GM23338 (cell line): Measurements from ENCODE around the gene MPND. TPM values are rescaled to one million over a fixed set of nuclear protein-coding genes. Genes with fewer than 3 reads are reported as not detected.

ENCODE experiments used
- ATAC-seq: fragments of 200-7000 bp; cut with Tn5 transposase; 3 replicates; pipeline ENCODE4 v1.9.1; 2020
- DNase-seq: peaks from one replicate; pipeline ENCODE4 v3.0.0-alpha.2; 2015; ENCODE audit warnings: low spot score
- H2AFZ ChIP-seq: fragments of 200-600 bp; sonication (generic); 2 replicates; pipeline ENCODE4 v1.8.0; 2016; ENCODE audit warnings: antibody characterized with exemption, mild to moderate bottlenecking, moderate library complexity
- H3F3A ChIP-seq: fragments of 200-600 bp; sonication (generic); replicated peaks from 2 replicates; pipeline ENCODE4 v1.8.0; 2017; ENCODE audit warnings: antibody characterized with exemption, mixed run types, low read depth
- H3K27ac ChIP-seq: fragments of 200-600 bp; sonication (generic); 2 replicates; pipeline ENCODE4 v1.6.1; 2016; ENCODE audit warnings: low read depth
- H3K27me3 ChIP-seq: fragments of 200-600 bp; sonication (generic); 2 replicates; pipeline ENCODE4 v1.8.0; 2016; ENCODE audit warnings: mild to moderate bottlenecking, mixed run types, moderate library complexity; ENCODE audit not compliant: insufficient read depth
- H3K36me3 ChIP-seq: fragments of 200-600 bp; sonication (generic); 2 replicates; pipeline ENCODE4 v1.8.0; 2016; ENCODE audit warnings: mild to moderate bottlenecking; ENCODE audit not compliant: insufficient read depth
- H3K4me1 ChIP-seq: fragments of 200-600 bp; sonication (generic); 2 replicates; pipeline ENCODE4 v1.8.0; 2016; ENCODE audit warnings: mild to moderate bottlenecking, moderate library complexity; ENCODE audit not compliant: insufficient read depth
- H3K4me2 ChIP-seq: fragments of 200-600 bp; sonication (generic); 2 replicates; pipeline ENCODE4 v1.7.1; 2017; ENCODE audit warnings: mixed run types
- H3K4me3 ChIP-seq: fragments of 200-600 bp; sonication (generic); 2 replicates; pipeline ENCODE4 v1.6.1; 2016; ENCODE audit warnings: mixed run types
- H3K79me2 ChIP-seq: fragments of 200-600 bp; sonication (generic); replicated peaks from 2 replicates; pipeline ENCODE4 v1.8.0; 2017; ENCODE audit warnings: mild to moderate bottlenecking; ENCODE audit not compliant: insufficient read depth
- H3K9me2 ChIP-seq: fragments of 200-600 bp; sonication (generic); 2 replicates; pipeline ENCODE4 v1.8.0; 2017; ENCODE audit not compliant: insufficient read depth
- H4K20me1 ChIP-seq: fragments of 200-600 bp; sonication (generic); replicated peaks from 2 replicates; pipeline ENCODE4 v1.8.0; 2017; ENCODE audit warnings: mild to moderate bottlenecking; ENCODE audit not compliant: insufficient read depth
- H3K27ac Mint-ChIP-seq: 2 replicates; pipeline ENCODE4 v1.8.0; 2020; ENCODE audit warnings: inconsistent platforms, mild to moderate bottlenecking, moderate library complexity, mixed read lengths
- H3K27me3 Mint-ChIP-seq: 3 replicates; pipeline ENCODE4 v1.8.0; 2022; ENCODE audit warnings: low read depth, mild to moderate bottlenecking, moderate library complexity, mixed read lengths, inconsistent platforms; ENCODE audit not compliant: insufficient read depth, poor library complexity
- H3K36me3 Mint-ChIP-seq: 3 replicates; pipeline ENCODE4 v1.8.0; 2021; ENCODE audit warnings: low read depth, mild to moderate bottlenecking, inconsistent platforms, moderate library complexity, mixed read lengths
- H3K4me1 Mint-ChIP-seq: 3 replicates; pipeline ENCODE4 v1.8.0; 2020; ENCODE audit warnings: mild to moderate bottlenecking, inconsistent platforms, mixed read lengths
- H3K4me3 Mint-ChIP-seq: 3 replicates; pipeline ENCODE4 v1.8.0; 2021; ENCODE audit warnings: moderate library complexity, mild to moderate bottlenecking, inconsistent platforms, mixed read lengths
- H3K9me3 Mint-ChIP-seq: 3 replicates; pipeline ENCODE4 v1.8.0; 2020; ENCODE audit warnings: moderate library complexity, mild to moderate bottlenecking, inconsistent platforms, mixed read lengths
- CREB1 ChIP-seq: fragments of 250-450 bp; sonication (Bioruptor Pico); IDR thresholded peaks from 2 replicates; pipeline ENCODE4 v1.5.0; 2020; ENCODE audit warnings: low read depth, mild to moderate bottlenecking, moderate library complexity
- EZH2 ChIP-seq: fragments of 200-600 bp; sonication (generic); IDR thresholded peaks from one replicate; pipeline ENCODE4 v1.8.0; 2017; ENCODE audit warnings: antibody characterized with exemption, mild to moderate bottlenecking, low read depth; ENCODE audit not compliant: unreplicated experiment
- NANOG ChIP-seq: IDR thresholded peaks from 2 replicates; pipeline ENCODE4 v1.6.1; 2016; ENCODE audit warnings: antibody characterized with exemption, borderline replicate concordance
- REST ChIP-seq: IDR thresholded peaks from one replicate; pipeline ENCODE4 v1.6.1; 2018; ENCODE audit warnings: antibody characterized with exemption; ENCODE audit not compliant: unreplicated experiment
- STAT1 ChIP-seq: IDR thresholded peaks from one replicate; pipeline ENCODE4 v1.6.1; 2016; ENCODE audit warnings: antibody characterized with exemption; ENCODE audit not compliant: unreplicated experiment
- ZNF114 ChIP-seq: fragments of 250-450 bp; sonication (Bioruptor Pico); IDR thresholded peaks from 2 replicates; pipeline ENCODE4 v1.5.0; 2020; ENCODE audit warnings: mild to moderate bottlenecking, moderate library complexity
- ZNF331 ChIP-seq: fragments of 250-450 bp; sonication (Bioruptor Pico); IDR thresholded peaks from 2 replicates; pipeline ENCODE4 v1.5.0; 2020; ENCODE audit warnings: low read depth, mild to moderate bottlenecking, moderate library complexity
- polyA plus RNA-seq: library from polyadenylated mRNA; unstranded; fragments of >200 nt; fragmentation: Nextera tagmentation; extraction: Ambion mirVana; gene quantifications from 2 replicates; pipeline ENCODE4 v1.2.1, GENCODE V29; 2016
- total RNA-seq: library from RNA; depleted of rRNA; stranded (reverse); fragments of >200 nt; shearing (Covaris generic); gene quantifications from 2 replicates; pipeline ENCODE4 v1.2.3, GENCODE V29; 2014
- TF ChIP-seq, protein P1 (sequence below): fragments of 250-450 bp; sonication (Bioruptor Pico); IDR thresholded peaks from 2 replicates; pipeline ENCODE4 v1.5.0; 2020; ENCODE audit warnings: mild to moderate bottlenecking, moderate library complexity

The MPND gene
- total and polyA plus RNA-seq, 2 experiments from 2014 or later: 11.8 to 15.6 TPM

DNA sequence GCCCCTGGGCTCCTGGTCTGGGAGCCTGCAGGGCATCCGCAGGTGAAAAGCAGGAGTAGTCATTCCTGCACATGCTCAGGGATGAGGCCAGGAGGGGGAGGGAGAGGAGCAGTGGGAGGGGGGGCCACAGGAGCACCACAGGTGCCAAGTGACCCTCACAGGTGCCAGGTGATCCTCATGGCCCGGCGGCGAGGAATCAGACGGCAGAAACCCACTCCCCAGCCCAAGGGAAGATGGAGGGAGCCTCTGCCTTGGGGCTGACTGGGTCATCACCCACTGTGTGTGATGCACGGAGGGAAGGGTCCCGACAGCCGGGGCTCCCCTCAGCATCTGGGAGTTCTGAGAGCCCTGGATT lies 29.6 kb downstream of the MPND start:
- Histone ChIP-seq H3K79me2 (peaks cover 61% of the 10 kb centered on the region), H3K4me3 (no peak overlapping the region), H3K27me3 (no peaks in the 10 kb centered on the region), H3K4me1 (peaks cover 39% of the 10 kb centered on the region), H3K4me2 (no peak overlapping the region), H3K36me3 (no peaks in the 10 kb centered on the region), H3F3A (0 out of 2 replicates have a peak, but pooled peaks cover 16% of the 10 kb centered on the region), H3K27ac (no peak overlapping the region; the same call in 1 of the 2 replicates), H3K9me2 (no peaks in the 10 kb centered on the region), H2AFZ (no peak overlapping the region), H4K20me1 (peaks cover 22% of the 10 kb centered on the region; the same call in 1 of the 2 replicates)
- peaks cover 27% of the 10 kb centered on the region for H3K27me3 Mint-ChIP-seq
- no peaks in the 10 kb centered on the region for H3K36me3 Mint-ChIP-seq
- DNase-seq (no peak), ATAC-seq (no peak)
- no peaks in the 10 kb centered on the region for H3K9me3 Mint-ChIP-seq
- no peak for TF ChIP-seq REST
- no peak for TF ChIP-seq EZH2
- H3K4me1 Mint-ChIP-seq: peaks cover 49% of the 10 kb centered on the region
- H3K4me3 Mint-ChIP-seq: no peak overlapping the region
- no peak overlapping the region for H3K27ac Mint-ChIP-seq

DNA sequence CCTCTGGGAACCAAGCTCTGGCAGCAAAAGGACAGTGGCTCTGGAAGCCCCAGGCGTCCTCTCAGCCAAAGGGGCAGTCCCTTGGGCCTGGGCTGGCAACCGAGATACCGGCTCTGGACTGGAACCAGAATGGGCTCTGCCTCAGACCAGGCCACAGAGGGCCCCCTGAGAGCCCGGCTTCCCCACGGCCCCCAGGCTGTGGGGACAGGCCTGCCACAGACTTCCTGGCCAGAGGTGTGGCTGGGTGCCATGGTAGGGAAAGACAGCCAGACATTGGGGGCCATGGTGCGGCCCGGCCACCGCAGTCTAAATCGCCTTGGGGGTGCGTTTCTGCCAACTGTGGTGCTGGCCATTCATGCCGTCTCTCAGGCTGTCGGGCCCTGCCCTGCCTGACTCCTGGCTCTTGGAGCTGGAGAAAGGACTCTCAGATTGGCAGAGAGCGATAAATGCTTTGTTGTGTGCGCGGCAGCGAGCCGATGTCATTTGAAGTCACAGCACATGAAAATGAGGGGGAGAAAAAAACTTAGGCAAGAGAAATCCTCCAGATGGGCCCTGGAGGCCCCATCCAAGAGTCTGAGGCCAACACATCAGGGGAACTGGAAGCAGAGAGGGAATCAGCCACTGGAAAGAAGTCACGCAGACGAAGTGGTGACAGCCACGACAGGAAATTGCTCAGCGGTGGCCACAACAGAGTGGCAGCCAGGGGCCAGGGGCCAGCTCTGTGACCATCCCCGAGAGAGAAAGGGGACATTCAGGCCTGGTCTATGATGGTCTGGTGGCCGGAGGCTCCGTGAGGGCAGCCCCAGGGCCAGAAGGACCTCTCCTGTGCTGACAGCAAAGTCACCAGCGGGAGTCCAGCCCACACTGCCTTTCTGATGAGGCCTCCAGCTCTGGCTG lies 30.5 kb downstream of the MPND start:
- no peaks in the 10 kb centered on the region for H3K36me3 Mint-ChIP-seq
- peaks cover 18% of the 10 kb centered on the region; the same call in 1 of the 2 replicates for H4K20me1 ChIP-seq
- peak overlapping the region; percentile 85 for H3K27ac ChIP-seq
- TF ChIP-seq CREB1 (CRISPR knock-in tag) (no peak), STAT1 (no peak), ZNF331 (no peak), NANOG (no peak), ZNF114 (CRISPR knock-in tag) (no peak)
- TF ChIP-seq, protein P1, sequence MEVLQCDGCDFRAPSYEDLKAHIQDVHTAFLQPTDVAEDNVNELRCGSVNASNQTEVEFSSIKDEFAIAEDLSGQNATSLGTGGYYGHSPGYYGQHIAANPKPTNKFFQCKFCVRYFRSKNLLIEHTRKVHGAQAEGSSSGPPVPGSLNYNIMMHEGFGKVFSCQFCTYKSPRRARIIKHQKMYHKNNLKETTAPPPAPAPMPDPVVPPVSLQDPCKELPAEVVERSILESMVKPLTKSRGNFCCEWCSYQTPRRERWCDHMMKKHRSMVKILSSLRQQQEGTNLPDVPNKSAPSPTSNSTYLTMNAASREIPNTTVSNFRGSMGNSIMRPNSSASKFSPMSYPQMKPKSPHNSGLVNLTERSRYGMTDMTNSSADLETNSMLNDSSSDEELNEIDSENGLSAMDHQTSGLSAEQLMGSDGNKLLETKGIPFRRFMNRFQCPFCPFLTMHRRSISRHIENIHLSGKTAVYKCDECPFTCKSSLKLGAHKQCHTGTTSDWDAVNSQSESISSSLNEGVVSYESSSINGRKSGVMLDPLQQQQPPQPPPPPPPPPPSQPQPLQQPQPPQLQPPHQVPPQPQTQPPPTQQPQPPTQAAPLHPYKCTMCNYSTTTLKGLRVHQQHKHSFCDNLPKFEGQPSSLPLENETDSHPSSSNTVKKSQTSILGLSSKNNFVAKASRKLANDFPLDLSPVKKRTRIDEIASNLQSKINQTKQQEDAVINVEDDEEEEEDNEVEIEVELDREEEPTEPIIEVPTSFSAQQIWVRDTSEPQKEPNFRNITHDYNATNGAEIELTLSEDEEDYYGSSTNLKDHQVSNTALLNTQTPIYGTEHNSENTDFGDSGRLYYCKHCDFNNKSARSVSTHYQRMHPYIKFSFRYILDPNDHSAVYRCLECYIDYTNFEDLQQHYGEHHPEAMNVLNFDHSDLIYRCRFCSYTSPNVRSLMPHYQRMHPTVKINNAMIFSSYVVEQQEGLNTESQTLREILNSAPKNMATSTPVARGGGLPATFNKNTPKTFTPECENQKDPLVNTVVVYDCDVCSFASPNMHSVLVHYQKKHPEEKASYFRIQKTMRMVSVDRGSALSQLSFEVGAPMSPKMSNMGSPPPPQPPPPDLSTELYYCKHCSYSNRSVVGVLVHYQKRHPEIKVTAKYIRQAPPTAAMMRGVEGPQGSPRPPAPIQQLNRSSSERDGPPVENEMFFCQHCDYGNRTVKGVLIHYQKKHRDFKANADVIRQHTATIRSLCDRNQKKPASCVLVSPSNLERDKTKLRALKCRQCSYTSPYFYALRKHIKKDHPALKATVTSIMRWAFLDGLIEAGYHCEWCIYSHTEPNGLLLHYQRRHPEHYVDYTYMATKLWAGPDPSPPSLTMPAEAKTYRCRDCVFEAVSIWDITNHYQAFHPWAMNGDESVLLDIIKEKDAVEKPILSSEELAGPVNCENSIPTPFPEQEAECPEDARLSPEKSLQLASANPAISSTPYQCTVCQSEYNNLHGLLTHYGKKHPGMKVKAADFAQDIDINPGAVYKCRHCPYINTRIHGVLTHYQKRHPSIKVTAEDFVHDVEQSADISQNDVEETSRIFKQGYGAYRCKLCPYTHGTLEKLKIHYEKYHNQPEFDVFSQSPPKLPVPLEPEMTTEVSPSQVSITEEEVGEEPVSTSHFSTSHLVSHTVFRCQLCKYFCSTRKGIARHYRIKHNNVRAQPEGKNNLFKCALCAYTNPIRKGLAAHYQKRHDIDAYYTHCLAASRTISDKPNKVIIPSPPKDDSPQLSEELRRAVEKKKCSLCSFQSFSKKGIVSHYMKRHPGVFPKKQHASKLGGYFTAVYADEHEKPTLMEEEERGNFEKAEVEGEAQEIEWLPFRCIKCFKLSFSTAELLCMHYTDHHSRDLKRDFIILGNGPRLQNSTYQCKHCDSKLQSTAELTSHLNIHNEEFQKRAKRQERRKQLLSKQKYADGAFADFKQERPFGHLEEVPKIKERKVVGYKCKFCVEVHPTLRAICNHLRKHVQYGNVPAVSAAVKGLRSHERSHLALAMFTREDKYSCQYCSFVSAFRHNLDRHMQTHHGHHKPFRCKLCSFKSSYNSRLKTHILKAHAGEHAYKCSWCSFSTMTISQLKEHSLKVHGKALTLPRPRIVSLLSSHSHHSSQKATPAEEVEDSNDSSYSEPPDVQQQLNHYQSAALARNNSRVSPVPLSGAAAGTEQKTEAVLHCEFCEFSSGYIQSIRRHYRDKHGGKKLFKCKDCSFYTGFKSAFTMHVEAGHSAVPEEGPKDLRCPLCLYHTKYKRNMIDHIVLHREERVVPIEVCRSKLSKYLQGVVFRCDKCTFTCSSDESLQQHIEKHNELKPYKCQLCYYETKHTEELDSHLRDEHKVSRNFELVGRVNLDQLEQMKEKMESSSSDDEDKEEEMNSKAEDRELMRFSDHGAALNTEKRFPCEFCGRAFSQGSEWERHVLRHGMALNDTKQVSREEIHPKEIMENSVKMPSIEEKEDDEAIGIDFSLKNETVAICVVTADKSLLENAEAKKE (CRISPR knock-in tag): no peak

More for the DNA sequence above, 30.5 kb downstream of the MPND start:
- no peak overlapping the region for H3K4me2 ChIP-seq
- H3K4me1 Mint-ChIP-seq: peaks cover 46% of the 10 kb centered on the region
- ATAC-seq (no peak), DNase-seq (no peak)
- peak overlapping the region; percentile 23; the same call in 1 of the 3 replicates for H3K4me3 Mint-ChIP-seq
- peaks cover 24% of the 10 kb centered on the region for H3K27me3 Mint-ChIP-seq
- no peak overlapping the region for H2AFZ ChIP-seq
- no peaks in the 10 kb centered on the region for H3K36me3 ChIP-seq
- H3K27me3 ChIP-seq: no peaks in the 10 kb centered on the region
- H3K27ac Mint-ChIP-seq: peak overlapping the region; percentile 88
- H3K9me3 Mint-ChIP-seq: no peaks in the 10 kb centered on the region
- 0 out of 2 replicates have a peak, but pooled peaks cover 16% of the 10 kb centered on the region for H3F3A ChIP-seq
- H3K9me2 ChIP-seq: no peaks in the 10 kb centered on the region
- H3K4me3 ChIP-seq: no peak overlapping the region
- peaks cover 38% of the 10 kb centered on the region for H3K4me1 ChIP-seq
- peaks cover 62% of the 10 kb centered on the region for H3K79me2 ChIP-seq
